DLD1 (cell line): Measurements from ENCODE around the gene ARFGEF2.

Experiments
- in situ Hi-C: cut with HindIII; loops from 2 replicates; pipeline ENCODE4 v1.10.0; 2017; ENCODE audit warnings: low sequenced_read_pairs

Gene ARFGEF2

GRCh38 chr20:48945840-48946514 lies 24.5 kb downstream of the ARFGEF2 start:
- in situ Hi-C loops: no loop called here

- in situ Hi-C loops: no loop called here
Observed at GRCh38 chr20:48948612-48949011, 27.1 kb downstream of the ARFGEF2 start.

DNA sequence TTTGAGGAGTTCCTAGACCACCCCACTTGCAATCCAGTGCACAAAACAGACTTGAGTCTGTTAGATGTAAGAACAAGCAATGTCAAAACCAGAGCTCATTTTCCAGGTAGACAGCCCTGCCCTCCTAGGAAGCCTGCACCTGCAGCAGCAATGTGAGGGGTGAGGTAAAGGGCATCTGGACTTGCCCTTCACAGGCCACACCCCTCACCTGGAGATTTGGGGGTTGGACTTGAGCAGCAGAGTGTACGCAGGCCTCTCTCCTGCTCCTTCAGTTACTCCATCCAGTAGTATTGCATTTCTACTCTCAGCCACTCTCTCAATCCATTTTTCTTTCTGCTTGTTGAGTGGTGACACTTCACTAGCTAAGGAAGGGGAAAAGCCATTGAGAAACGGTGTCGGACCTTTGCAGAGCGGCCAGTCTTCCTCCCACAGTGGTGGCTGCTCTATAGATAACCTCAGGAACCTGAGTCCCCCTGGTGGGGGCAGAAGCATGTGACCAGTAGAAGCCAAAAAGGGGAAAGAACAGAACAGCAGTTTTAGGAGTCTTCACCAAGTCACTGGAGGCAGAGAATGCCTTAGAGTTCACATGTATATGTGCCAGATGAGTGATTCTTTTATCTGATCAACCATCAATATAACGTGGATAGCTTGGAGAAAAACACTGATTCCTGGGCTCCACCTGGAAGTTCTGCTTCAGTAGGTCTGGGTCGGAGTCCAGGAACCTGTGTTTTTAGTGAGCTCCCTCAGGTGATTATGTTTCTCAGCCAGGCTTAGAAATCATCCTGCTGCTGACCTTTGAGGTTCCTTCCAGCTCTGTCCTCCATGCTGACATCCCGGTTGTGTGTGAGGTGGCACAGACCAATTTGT lies 28.0 kb downstream of the ARFGEF2 start:
- in situ Hi-C loops: no loop called here

- in situ Hi-C loops: no loop called here
Observed at GRCh38 chr20:48951041-48951440, 29.5 kb downstream of the ARFGEF2 start.

GRCh38 chr20:48951646-48952045 lies 30.1 kb downstream of the ARFGEF2 start:
- in situ Hi-C loops: no loop called here

DNA sequence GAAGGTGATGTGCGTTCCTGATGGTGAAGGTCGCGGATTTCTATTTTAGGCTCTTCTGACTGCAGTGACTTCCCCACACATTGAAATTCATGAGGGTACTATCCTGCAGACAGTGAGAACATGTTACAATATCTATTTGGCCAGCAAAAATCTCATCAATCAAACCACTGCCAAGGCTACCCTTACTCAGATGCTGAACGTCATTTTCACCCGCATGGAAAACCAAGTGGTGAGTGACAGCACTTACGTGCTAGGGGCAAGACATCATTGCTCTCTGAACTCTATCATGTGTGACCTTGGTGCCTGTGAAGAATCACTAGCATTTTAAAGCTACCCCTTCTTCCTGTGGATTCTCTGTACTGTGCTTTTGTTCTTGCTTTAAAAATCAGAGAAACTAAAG lies 31.1 kb downstream of the ARFGEF2 start:
- in situ Hi-C loops: no loop called here

DNA sequence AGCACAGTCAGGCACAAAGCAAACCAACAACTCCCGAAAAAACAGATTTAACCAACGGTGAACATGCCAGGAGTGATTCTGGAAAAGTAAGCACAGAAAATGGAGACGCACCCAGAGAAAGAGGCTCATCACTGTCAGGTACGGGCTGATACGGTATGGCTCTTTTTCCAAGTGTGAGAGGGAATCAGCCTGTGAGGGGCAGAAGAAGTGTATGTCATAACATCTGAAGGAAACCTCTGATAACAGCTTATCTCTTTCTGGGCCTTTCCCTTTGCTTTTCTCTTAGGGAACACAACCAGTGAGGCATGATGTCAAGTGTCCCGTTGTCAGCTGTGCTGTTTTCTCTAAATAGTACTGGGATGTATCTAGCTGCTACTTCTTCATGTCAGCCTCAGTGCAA lies 32.1 kb downstream of the ARFGEF2 start:
- in situ Hi-C loops: no loop called here

DNA sequence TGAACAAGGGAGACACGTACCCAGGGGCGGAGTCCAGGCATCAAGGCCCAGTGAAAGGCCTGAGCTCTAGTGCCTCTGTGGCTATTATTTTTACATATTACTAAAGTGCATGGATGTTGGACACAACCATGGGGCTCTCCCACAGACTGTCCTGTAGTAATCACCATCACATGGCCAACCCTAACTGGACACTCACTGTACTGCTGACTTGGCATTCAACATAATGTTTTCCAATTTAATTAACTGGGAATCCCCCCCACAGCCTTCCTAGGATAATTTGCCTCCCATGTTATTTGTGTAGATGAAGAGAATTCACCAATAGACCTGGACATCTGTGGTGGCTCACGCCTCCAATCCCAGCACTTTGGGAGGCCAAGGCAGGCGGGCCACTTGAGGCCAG lies 34.5 kb downstream of the ARFGEF2 start:
- in situ Hi-C loops: no loop called here

- in situ Hi-C loops: no loop called here
Observed at GRCh38 chr20:48957053-48957481, 35.6 kb downstream of the ARFGEF2 start.

GRCh38 chr20:48957533-48957932 lies 36.0 kb downstream of the ARFGEF2 start:
- in situ Hi-C loops: no loop called here

DNA sequence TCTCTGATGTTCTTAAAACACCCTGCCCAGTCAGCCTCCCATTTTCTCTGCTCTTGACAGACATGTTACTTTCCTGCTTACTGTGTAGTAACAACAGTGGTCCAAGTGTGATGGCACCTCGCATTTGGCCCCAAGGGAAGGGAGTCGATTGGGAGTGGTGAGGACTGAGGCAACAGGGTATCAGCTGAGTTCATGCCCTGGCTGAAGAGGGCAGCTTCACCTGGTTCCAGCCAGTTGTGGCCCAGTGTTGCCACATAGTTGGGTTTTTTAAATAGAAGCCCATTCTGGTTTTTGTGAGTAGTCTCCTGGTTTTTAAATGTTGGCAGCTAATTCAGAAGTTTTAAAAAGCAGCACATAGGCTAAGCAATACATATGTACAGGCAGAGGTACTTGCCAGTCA lies 37.2 kb downstream of the ARFGEF2 start:
- in situ Hi-C loops: no loop called here

DNA sequence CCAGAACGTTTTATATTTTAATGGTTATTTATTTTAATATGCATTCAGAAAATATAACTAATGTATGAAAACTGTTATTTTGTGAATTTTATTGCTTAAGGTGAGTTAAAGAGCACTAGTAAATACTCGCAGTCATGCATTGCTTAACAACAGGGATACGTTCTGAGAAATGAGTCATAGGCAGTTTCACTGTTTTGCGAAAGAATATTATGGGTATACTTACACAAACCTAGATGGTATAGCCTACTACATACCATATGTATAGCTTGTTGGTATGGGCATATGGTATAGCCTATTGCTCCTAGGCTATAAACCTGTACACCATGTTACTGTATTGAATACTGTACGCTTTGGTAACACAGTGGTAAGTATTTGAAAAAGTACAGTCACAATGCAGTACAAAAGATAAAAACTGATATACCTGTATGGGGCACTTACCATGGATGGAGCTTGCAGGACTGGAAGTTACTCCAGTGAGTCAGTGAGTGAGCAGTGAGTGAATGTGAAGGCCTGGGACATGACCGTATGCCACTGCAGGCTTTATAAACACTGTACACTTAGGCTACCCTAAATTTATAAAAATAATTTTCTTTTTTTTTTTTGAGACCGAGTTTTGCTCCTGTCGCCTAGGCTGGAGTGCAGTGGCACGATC lies 38.5 kb downstream of the ARFGEF2 start:
- in situ Hi-C loops: loop anchor here (10.0 kb wide), 1 partner anchor 175 kb away; no protein-coding TSS in a partner anchor

GRCh38 chr20:48962421-48962820 lies 40.9 kb downstream of the ARFGEF2 start:
- in situ Hi-C loops: loop anchor here (10.0 kb wide), 1 partner anchor 172 kb away; no protein-coding TSS in a partner anchor

DNA sequence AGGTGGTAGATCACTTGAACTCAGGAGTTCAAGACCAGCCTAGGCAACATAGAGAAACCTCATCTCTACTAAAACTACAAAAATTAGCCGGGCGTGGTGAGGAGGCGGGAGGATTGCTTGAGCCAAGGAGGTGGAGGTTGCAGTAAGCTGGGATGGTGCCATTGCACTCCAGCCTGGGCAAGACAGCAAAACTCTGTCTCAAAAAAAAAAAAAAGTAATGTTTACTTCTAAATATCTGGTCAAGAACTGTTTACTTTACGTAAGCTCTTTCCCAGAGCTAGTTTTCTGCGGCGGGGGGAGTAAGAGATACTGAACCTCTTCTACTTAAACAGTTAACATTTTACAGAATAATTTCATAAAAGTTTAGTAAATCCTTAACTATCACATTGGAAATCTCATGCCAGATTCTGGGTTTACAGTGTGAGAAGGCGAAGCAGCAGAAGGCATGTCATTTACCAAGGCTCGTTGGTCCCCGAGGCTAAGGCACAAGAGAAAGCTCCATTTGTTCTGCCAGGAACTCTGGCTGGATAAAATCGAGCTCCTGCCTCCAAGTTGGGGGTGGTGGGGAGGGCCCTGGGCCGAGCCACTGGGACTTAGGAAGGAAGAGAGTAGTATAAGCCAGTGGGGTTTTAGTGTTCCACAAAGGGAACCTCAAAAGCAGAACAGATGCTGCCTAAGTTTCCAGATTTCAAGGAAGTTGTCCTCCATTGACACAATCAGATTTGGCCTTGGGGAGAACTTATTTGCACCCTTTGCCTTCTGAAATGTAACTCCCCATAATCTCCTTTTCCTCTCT lies 41.7 kb downstream of the ARFGEF2 start:
- in situ Hi-C loops: loop anchor here (10.0 kb wide), 1 partner anchor 172 kb away; no protein-coding TSS in a partner anchor

GRCh38 chr20:48965189-48965910 lies 43.8 kb downstream of the ARFGEF2 start:
- in situ Hi-C loops: loop anchor here (10.0 kb wide), 1 partner anchor 169 kb away; no protein-coding TSS in a partner anchor

GRCh38 chr20:48970681-48971365 lies 49.3 kb downstream of the ARFGEF2 start:
- in situ Hi-C loops: no loop called here

DNA sequence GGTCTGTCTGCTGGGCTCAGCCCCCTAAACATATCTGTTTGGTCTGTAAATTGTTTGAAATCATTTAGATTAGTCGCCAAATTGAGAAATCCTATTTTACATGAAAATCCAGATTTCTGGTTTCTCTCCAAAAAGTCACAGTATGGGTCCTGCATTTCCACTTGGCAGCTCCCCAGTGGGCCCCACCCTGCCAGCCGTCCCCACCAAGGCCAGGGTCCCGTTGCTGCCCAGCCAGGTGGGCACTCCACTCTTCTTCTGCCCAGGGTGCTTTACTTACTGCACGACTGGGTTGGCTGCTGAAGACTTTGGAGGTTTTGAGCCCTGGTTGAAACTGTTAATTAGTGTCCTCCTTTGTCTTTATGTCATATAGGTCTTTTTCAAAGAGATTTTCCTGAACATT lies 50.4 kb downstream of the ARFGEF2 start:
- in situ Hi-C loops: no loop called here

DNA sequence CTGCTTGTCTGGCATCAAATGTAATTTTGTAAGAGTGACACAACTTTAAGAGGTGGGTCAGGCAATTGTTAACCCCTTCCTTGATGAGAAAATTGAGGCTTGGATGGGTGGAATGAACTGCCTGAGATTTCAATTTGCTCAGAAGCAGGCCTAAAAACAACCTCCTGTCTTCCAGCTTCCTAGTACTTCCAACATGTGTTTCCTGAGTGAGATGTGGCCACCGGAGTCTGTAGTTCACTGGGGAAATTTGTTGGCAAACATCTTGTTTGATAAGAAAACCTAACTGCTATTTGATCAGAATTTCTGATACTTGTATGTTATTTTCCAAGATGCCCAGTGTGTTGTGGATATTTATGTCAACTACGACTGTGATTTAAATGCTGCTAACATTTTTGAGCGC lies 51.3 kb downstream of the ARFGEF2 start:
- in situ Hi-C loops: no loop called here

DNA sequence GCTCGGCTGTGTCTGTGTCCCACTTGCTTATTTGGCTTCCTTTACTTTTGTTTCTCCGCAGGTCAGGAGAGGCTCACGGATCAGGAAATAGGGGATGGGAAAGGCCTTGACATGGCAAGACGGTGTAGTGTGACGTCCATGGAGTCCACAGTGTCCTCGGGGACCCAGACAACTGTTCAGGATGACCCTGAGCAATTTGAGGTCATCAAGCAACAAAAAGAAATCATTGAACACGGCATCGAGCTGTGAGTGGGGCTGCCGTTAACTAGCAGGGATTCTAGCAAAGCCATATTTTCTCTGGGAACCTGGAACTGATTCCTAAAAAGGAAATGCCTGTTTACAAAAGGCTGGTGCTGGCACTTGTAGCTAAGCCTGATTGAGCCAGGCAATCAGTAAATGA lies 54.4 kb downstream of the ARFGEF2 start:
- in situ Hi-C loops: no loop called here
